Measurements from ENCODE around the gene DHRS2. TPM values are rescaled to one million over a fixed set of nuclear protein-coding genes. Genes with fewer than 3 reads are reported as not detected.

Gene DHRS2
- total and polyA plus RNA-seq, 5 donors from 2014 or later = 0.25 TPM; not detected in 4

- no peak overlapping the region for H3K27ac ChIP-seq (ENCODE audit: insufficient read depth, low read length, poor library complexity, severe bottlenecking)
- peaks cover 0 to 3% of the 10 kb centered on the region in 2 experiments for H3K9me3 ChIP-seq (ENCODE audit: control insufficient read depth in 2 of 2, low read length in 2 of 2)
- H3K27me3 ChIP-seq (ENCODE audit: control insufficient read depth, insufficient read depth, low read length) = no peaks in the 10 kb centered on the region
- Mint-ChIP-seq H3K4me1 (peaks cover 0 to 3% (median 2%) of the 10 kb centered on the region in 4 donors), H3K4me3 (no peak overlapping the region), H3K27me3 (peaks cover 15% of the 10 kb centered on the region), H3K27ac (no peak overlapping the region), H3K9me3 (peaks cover 0 to 6% (median 0%) of the 10 kb centered on the region in 7 donors), H3K36me3 (no peaks in the 10 kb centered on the region)
- H3K4me3 ChIP-seq (ENCODE audit: low read depth, low read length) = no peak overlapping the region
- H3K36me3 ChIP-seq (ENCODE audit: control insufficient read depth, insufficient read depth, low read length) = no peaks in the 10 kb centered on the region
- DNase-seq = no peak
- no peak for ATAC-seq (ENCODE audit: low read depth in 2 of 2)
- H3K4me1 ChIP-seq (ENCODE audit: control insufficient read depth, insufficient read depth, low read length, poor library complexity, severe bottlenecking) = no peaks in the 10 kb centered on the region
These were observed 34.7 kb upstream of the DHRS2 start for GRCh38 chr14:23601424-23601823.

GRCh38 chr14:23601845-23602180, 34.4 kb upstream of the DHRS2 start:
- Mint-ChIP-seq H3K4me3 (no peak overlapping the region), H3K36me3 (no peaks in the 10 kb centered on the region), H3K27me3 (peaks cover 15% of the 10 kb centered on the region), H3K9me3 (peaks cover 0 to 6% (median 0%) of the 10 kb centered on the region in 7 donors), H3K27ac (no peak overlapping the region), H3K4me1 (peaks cover 0 to 4% (median 3%) of the 10 kb centered on the region in 4 donors)
- Histone ChIP-seq H3K4me3 (ENCODE audit: low read depth, low read length) (no peak overlapping the region), H3K27ac (ENCODE audit: insufficient read depth, low read length, poor library complexity, severe bottlenecking) (no peak overlapping the region), H3K9me3 (ENCODE audit: control insufficient read depth in 2 of 2, low read length in 2 of 2) (peaks cover 0 to 3% of the 10 kb centered on the region in 2 experiments), H3K27me3 (ENCODE audit: control insufficient read depth, insufficient read depth, low read length) (no peaks in the 10 kb centered on the region), H3K4me1 (ENCODE audit: control insufficient read depth, insufficient read depth, low read length, poor library complexity, severe bottlenecking) (no peaks in the 10 kb centered on the region), H3K36me3 (ENCODE audit: control insufficient read depth, insufficient read depth, low read length) (no peaks in the 10 kb centered on the region)
- ATAC-seq (ENCODE audit: low read depth in 2 of 2) (no peak), DNase-seq (no peak)

- Mint-ChIP-seq H3K4me3 (no peak overlapping the region), H3K27ac (no peak overlapping the region), H3K27me3 (peaks cover 11% of the 10 kb centered on the region), H3K4me1 (peaks cover 0 to 7% (median 3%) of the 10 kb centered on the region in 4 donors), H3K36me3 (no peaks in the 10 kb centered on the region), H3K9me3 (peaks cover 0 to 6% (median 0%) of the 10 kb centered on the region in 7 donors)
- no peak overlapping the region for H3K27ac ChIP-seq (ENCODE audit: insufficient read depth, low read length, poor library complexity, severe bottlenecking)
- H3K4me3 ChIP-seq (ENCODE audit: low read depth, low read length) = no peak overlapping the region
- ATAC-seq (ENCODE audit: low read depth in 2 of 2) (no peak), DNase-seq (no peak)
- no peaks in the 10 kb centered on the region for H3K4me1 ChIP-seq (ENCODE audit: control insufficient read depth, insufficient read depth, low read length, poor library complexity, severe bottlenecking)
- no peaks in the 10 kb centered on the region for H3K27me3 ChIP-seq (ENCODE audit: control insufficient read depth, insufficient read depth, low read length)
- H3K36me3 ChIP-seq (ENCODE audit: control insufficient read depth, insufficient read depth, low read length) = no peaks in the 10 kb centered on the region
- H3K9me3 ChIP-seq (ENCODE audit: control insufficient read depth in 2 of 2, low read length in 2 of 2) = peaks cover 0 to 3% of the 10 kb centered on the region in 2 experiments
These were observed 33.7 kb upstream of the DHRS2 start for GRCh38 chr14:23602181-23603095.

- Histone ChIP-seq H3K9me3 (ENCODE audit: control insufficient read depth in 2 of 2, low read length in 2 of 2) (peaks cover 0 to 3% of the 10 kb centered on the region in 2 experiments), H3K4me3 (ENCODE audit: low read depth, low read length) (no peak overlapping the region), H3K27ac (ENCODE audit: insufficient read depth, low read length, poor library complexity, severe bottlenecking) (no peak overlapping the region), H3K4me1 (ENCODE audit: control insufficient read depth, insufficient read depth, low read length, poor library complexity, severe bottlenecking) (no peaks in the 10 kb centered on the region), H3K36me3 (ENCODE audit: control insufficient read depth, insufficient read depth, low read length) (no peaks in the 10 kb centered on the region), H3K27me3 (ENCODE audit: control insufficient read depth, insufficient read depth, low read length) (no peaks in the 10 kb centered on the region)
- Mint-ChIP-seq H3K9me3 (peaks cover 0 to 6% (median 0%) of the 10 kb centered on the region in 7 donors), H3K36me3 (no peaks in the 10 kb centered on the region), H3K27ac (peak overlapping the region in 1 of 3 donors; percentile 49), H3K27me3 (peaks cover 11% of the 10 kb centered on the region), H3K4me1 (peaks cover 0 to 8% (median 3%) of the 10 kb centered on the region in 4 donors), H3K4me3 (no peak overlapping the region)
- DNase-seq (no peak), ATAC-seq (ENCODE audit: low read depth in 2 of 2) (no peak)
These were observed 33.1 kb upstream of the DHRS2 start for GRCh38 chr14:23603103-23603502.

- Mint-ChIP-seq H3K9me3 (peaks cover 0 to 10% (median 2%) of the 10 kb centered on the region in 7 donors), H3K27ac (no peak overlapping the region), H3K36me3 (no peaks in the 10 kb centered on the region), H3K4me3 (no peak overlapping the region), H3K27me3 (peaks cover 8% of the 10 kb centered on the region), H3K4me1 (peaks cover 4 to 14% (median 8%) of the 10 kb centered on the region in 4 donors)
- Histone ChIP-seq H3K27me3 (ENCODE audit: control insufficient read depth, insufficient read depth, low read length) (no peaks in the 10 kb centered on the region), H3K4me1 (ENCODE audit: control insufficient read depth, insufficient read depth, low read length, poor library complexity, severe bottlenecking) (no peaks in the 10 kb centered on the region), H3K9me3 (ENCODE audit: control insufficient read depth in 2 of 2, low read length in 2 of 2) (peaks cover 0 to 3% of the 10 kb centered on the region in 2 experiments), H3K4me3 (ENCODE audit: low read depth, low read length) (no peak overlapping the region), H3K27ac (ENCODE audit: insufficient read depth, low read length, poor library complexity, severe bottlenecking) (no peak overlapping the region), H3K36me3 (ENCODE audit: control insufficient read depth, insufficient read depth, low read length) (no peaks in the 10 kb centered on the region)
- no peak for DNase-seq
- no peak for ATAC-seq (ENCODE audit: low read depth in 2 of 2)
These were observed 32.0 kb upstream of the DHRS2 start for GRCh38 chr14:23604148-23604547.

GRCh38 chr14:23604675-23605170, 31.4 kb upstream of the DHRS2 start:
- no peaks in the 10 kb centered on the region for H3K27me3 ChIP-seq (ENCODE audit: control insufficient read depth, insufficient read depth, low read length)
- H3K4me1 ChIP-seq (ENCODE audit: control insufficient read depth, insufficient read depth, low read length, poor library complexity, severe bottlenecking) = peaks cover 3% of the 10 kb centered on the region
- no peak for DNase-seq
- H3K4me3 ChIP-seq (ENCODE audit: low read depth, low read length) = no peak overlapping the region
- Mint-ChIP-seq H3K27ac (no peak overlapping the region), H3K27me3 (peaks cover 2% of the 10 kb centered on the region), H3K4me3 (no peak overlapping the region), H3K36me3 (no peaks in the 10 kb centered on the region), H3K4me1 (peaks cover 6 to 15% (median 13%) of the 10 kb centered on the region in 4 donors), H3K9me3 (peaks cover 0 to 6% (median 2%) of the 10 kb centered on the region in 7 donors)
- no peaks in the 10 kb centered on the region for H3K36me3 ChIP-seq (ENCODE audit: control insufficient read depth, insufficient read depth, low read length)
- no peak overlapping the region for H3K27ac ChIP-seq (ENCODE audit: insufficient read depth, low read length, poor library complexity, severe bottlenecking)
- no peaks in the 10 kb centered on the region for H3K9me3 ChIP-seq (ENCODE audit: control insufficient read depth in 2 of 2, low read length in 2 of 2)
- no peak for ATAC-seq (ENCODE audit: low read depth in 2 of 2)

- Histone ChIP-seq H3K4me3 (ENCODE audit: low read depth, low read length) (no peak overlapping the region), H3K27me3 (ENCODE audit: control insufficient read depth, insufficient read depth, low read length) (no peaks in the 10 kb centered on the region), H3K4me1 (ENCODE audit: control insufficient read depth, insufficient read depth, low read length, poor library complexity, severe bottlenecking) (peaks cover 16% of the 10 kb centered on the region), H3K9me3 (ENCODE audit: control insufficient read depth in 2 of 2, low read length in 2 of 2) (no peaks in the 10 kb centered on the region), H3K36me3 (ENCODE audit: control insufficient read depth, insufficient read depth, low read length) (no peaks in the 10 kb centered on the region), H3K27ac (ENCODE audit: insufficient read depth, low read length, poor library complexity, severe bottlenecking) (no peak overlapping the region)
- DNase-seq = peak in 1 of 3 donors; percentile 7
- H3K4me1 Mint-ChIP-seq = peaks cover 15 to 28% (median 23%) of the 10 kb centered on the region in 4 donors
- peak overlapping the region in 1 of 4 donors; percentile 5 for H3K4me3 Mint-ChIP-seq
- no peak overlapping the region for H3K27ac Mint-ChIP-seq
- ATAC-seq (ENCODE audit: low read depth in 2 of 2) = no peak
- no peaks in the 10 kb centered on the region for H3K27me3 Mint-ChIP-seq
- no peaks in the 10 kb centered on the region for H3K36me3 Mint-ChIP-seq
- H3K9me3 Mint-ChIP-seq = peaks cover 0 to 11% (median 0%) of the 10 kb centered on the region in 7 donors
These were observed 30.1 kb upstream of the DHRS2 start for GRCh38 chr14:23605931-23606585.
